ACHN (cell line): ENCODE measurements around the gene ARHGAP44.
A peak's percentile ranks its signal among the peaks of the same experiment; 100 is the strongest.

Source experiments
- DNase-seq: peaks from one replicate; pipeline ENCODE4 v3.0.0-alpha.2; 2015
- in situ Hi-C: cut with HindIII; loops from 2 replicates; pipeline ENCODE4 v1.10.0; 2017; ENCODE audit warnings: low sequenced_read_pairs, low pct_ligation_motif_present, low pct_unique_long_range_greater_than_20kb

Gene ARHGAP44

GRCh38 chr17:13000561-13000960, 211.3 kb downstream of the ARHGAP44 start:
- no peak for DNase-seq
- in situ Hi-C loops: no loop called here

- in situ Hi-C loops: no loop called here
- no peak for DNase-seq
Observed at GRCh38 chr17:13001991-13002615, 212.8 kb downstream of the ARHGAP44 start.

GRCh38 chr17:13002761-13003453, 213.6 kb downstream of the ARHGAP44 start:
- in situ Hi-C loops: no loop called here
- DNase-seq: peak; percentile 72

GRCh38 chr17:13003454-13003851, 214.2 kb downstream of the ARHGAP44 start:
- DNase-seq: no peak
- in situ Hi-C loops: no loop called here

GRCh38 chr17:13003927-13004326, 214.6 kb downstream of the ARHGAP44 start:
- in situ Hi-C loops: no loop called here
- DNase-seq: no peak

GRCh38 chr17:13004336-13004735, 215.0 kb downstream of the ARHGAP44 start:
- no peak for DNase-seq
- in situ Hi-C loops: no loop called here

GRCh38 chr17:13005530-13005929, 216.2 kb downstream of the ARHGAP44 start:
- DNase-seq: no peak
- in situ Hi-C loops: no loop called here

- in situ Hi-C loops: no loop called here
Observed at GRCh38 chr17:13008461-13008860, 219.2 kb downstream of the ARHGAP44 start.

GRCh38 chr17:13010959-13011358, 221.7 kb downstream of the ARHGAP44 start:
- in situ Hi-C loops: no loop called here
- DNase-seq: no peak

More at GRCh38 chr17:13008461-13008860, 219.2 kb downstream of the ARHGAP44 start:
- no peak for DNase-seq

GRCh38 chr17:13014801-13015200, 225.5 kb downstream of the ARHGAP44 start:
- DNase-seq: no peak
- in situ Hi-C loops: no loop called here

- in situ Hi-C loops: no loop called here
- DNase-seq: peak; percentile 24
Observed at GRCh38 chr17:13016881-13017654, 227.8 kb downstream of the ARHGAP44 start.

GRCh38 chr17:13017655-13018459, 228.6 kb downstream of the ARHGAP44 start, which contains the start of gene ELAC2:
Gene ELAC2 (minus strand): TSS chr17:13018027. CDS start chr17:13017947, 80 bp downstream.
- DNase-seq: peak; percentile 99
- in situ Hi-C loops: no loop called here

- in situ Hi-C loops: no loop called here
- no peak for DNase-seq
Observed at GRCh38 chr17:13024016-13024415, 234.7 kb downstream of the ARHGAP44 start.

- in situ Hi-C loops: no loop called here
- peak; percentile 76 for DNase-seq
Observed at GRCh38 chr17:13024526-13025257, 235.4 kb downstream of the ARHGAP44 start.

GRCh38 chr17:13025258-13025627, 235.9 kb downstream of the ARHGAP44 start:
- in situ Hi-C loops: no loop called here
- DNase-seq: no peak

GRCh38 chr17:13025687-13026086, 236.4 kb downstream of the ARHGAP44 start:
- in situ Hi-C loops: no loop called here
- DNase-seq: no peak

GRCh38 chr17:13027246-13027645, 237.9 kb downstream of the ARHGAP44 start:
- in situ Hi-C loops: no loop called here
- DNase-seq: no peak

GRCh38 chr17:13029340-13029739, 240.0 kb downstream of the ARHGAP44 start:
- DNase-seq: no peak
- in situ Hi-C loops: no loop called here
